HT1080 (cell line): ENCODE measurements around the gene SETMAR. TPM values are rescaled to one million over a fixed set of nuclear protein-coding genes. Genes with fewer than 3 reads are reported as not detected.

Experiments used
- DNase-seq: peaks from one replicate; pipeline ENCODE4 v3.0.0-alpha.2; 2015; ENCODE audit warnings: low read depth
- total RNA-seq: library from RNA; depleted of rRNA; stranded (reverse); fragments of >200 nt; shearing (Covaris generic); gene quantifications from 2 replicates; pipeline ENCODE4 v1.2.3, GENCODE V29; 2014; rRNA removed

The SETMAR gene
- total RNA-seq, 1 experiment from 2014 or later, result 14.8 TPM

DNA sequence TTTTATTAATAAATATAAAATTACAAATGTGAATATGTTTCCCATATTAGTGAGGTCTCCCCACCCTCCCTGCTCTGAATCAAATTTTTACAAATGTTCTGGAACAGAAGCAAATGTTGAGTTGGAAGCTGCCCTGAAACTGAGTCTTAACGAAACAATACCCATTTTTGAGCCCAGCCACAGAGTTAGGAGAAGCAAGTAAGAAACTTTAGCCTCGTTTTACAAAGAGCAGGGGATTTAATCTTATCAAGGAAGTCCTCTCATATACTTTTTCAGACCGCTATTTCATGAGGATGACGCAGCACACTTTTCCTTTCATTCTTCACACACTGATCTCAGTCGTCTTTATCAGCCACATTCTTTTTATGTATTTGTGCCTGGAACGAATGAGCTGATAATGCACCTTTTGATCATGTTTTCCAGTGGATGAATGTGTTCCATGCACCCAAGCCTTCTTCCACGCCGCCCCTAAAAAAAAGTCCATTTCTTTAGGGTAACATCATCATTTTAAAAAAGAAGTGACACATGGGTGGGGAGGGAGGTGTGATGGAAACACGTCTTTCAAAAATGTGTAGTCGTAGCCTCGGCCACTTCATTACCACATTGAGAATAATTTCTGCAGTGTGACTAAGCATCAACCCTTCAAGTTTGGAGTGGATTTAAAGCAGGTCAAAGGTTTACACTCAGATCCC lies 48.1 kb downstream of the SETMAR start:
- DNase-seq, result peak; percentile 39

GRCh38 chr3:4351872-4352271 lies 48.7 kb downstream of the SETMAR start:
- no peak for DNase-seq

GRCh38 chr3:4355401-4356219 lies 52.4 kb downstream of the SETMAR start:
- DNase-seq, result no peak

DNA sequence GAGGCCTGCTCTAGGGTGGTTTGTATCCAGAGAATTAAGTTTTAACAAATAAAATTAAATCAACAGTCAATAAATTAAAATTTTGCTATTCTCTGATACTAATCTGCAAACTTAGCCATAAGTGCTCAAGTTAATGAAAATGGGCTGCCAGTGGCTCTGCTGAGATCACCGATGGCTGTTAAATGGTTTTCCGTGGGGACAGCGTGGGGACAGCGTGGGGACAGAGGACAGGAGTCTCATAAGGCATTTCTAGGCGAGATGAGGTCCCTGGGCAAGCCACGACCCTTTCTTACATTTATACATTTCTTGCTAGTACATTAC lies 53.0 kb downstream of the SETMAR start:
- DNase-seq, result no peak

DNA sequence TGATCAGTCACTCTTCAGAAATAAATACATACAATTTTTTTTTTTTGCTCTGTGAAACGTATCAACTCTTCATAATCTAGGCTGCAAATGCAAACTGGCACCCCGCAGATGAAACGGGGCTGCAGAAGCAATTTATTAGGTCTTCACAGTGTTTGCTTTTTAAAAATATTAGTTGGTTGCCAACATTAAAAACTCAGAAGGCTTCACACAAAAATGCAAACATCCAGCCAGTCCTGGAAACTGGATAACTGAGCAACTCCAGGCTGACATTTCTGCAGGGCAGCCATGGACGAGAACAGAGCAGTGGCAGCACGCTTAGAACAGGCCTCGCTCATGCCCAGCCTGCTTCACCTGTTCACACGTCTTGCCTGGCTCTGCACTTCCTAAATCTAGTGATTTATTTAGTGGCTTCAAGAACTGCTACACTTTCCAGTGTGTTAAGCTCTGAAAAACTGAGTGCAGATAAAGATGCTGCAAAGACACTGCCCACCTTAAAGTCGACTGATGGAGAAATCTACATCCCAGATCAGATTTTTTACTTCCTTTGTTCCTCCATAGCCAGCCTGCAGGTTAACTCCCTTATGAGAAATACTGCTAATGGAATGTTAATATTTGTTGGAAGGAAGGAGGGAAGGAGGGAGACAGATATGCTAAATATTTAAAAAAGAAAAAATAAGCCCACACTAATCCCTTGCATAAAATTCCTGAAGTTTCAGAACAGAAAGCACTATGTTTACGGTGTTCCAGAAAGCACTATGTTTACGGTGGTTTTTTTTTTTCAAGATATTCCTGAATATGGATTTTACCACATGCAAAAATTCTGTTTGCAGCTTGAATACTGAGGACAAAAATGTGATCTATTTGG lies 53.6 kb downstream of the SETMAR start:
- DNase-seq, result no peak

DNA sequence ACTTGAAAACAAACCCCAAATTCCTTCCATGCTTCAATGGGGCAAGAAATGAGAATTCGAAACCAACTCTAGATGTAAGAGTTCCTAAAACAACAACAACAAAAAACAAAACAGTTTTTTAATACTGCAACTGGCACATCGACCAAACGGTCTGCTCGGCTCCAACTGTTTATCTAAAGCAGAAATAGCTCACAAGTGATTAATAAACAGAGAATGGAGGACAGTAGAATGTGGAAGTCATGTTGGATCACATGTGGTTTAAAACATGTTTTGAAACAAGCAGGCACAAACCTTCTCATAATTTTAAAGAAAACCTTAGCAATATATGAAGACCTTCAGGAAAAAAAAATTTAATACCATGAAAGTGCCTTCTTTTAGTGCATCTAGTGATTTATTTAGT lies 55.1 kb downstream of the SETMAR start:
- no peak for DNase-seq

GRCh38 chr3:4359805-4360502 lies 56.8 kb downstream of the SETMAR start:
- no peak for DNase-seq

DNA sequence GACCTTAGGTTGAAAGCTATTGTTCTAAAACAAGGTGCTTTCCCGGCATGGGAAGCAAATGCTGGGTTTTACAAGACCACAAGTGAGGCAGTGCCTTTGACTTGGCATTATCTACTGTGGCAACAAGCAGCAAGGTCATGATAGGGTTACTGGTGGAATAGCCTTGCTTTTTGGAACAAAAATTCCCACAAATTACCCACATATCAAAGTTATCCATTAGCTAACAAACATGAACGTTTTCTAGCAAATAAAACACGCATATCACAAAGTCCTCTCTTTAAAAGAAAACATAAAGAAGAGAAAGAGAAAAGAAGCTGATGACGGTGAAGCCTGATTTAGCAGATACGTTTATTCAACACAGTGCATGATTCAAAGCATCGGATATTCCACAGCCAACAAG lies 57.6 kb downstream of the SETMAR start:
- no peak for DNase-seq

GRCh38 chr3:4362523-4362922 lies 59.4 kb downstream of the SETMAR start:
- DNase-seq, result no peak

Other genes starting within 250 kb of the SETMAR start
- 34.4 and 37.5 TPM in 2 replicates for gene SUMF1, start 163.9 kb downstream of the SETMAR start, total RNA-seq
- 16.7 and 19.3 TPM in 2 replicates for gene ITPR1, start 190.0 kb downstream of the SETMAR start, total RNA-seq